NCI-H2081 (cell line): Measurements from ENCODE around the gene ATXN2.
"Not testable (repeated sequence)": the region's sequence is repeated elsewhere in the genome, so short reads cannot be mapped to it uniquely, and the experiment has no call there.

ENCODE experiments used
- DNase-seq, 2 experiments: peaks; one replicate each; lab custom pipeline; 2025; lab: John Stamatoyannopoulos, UW

ATXN2 gene

DNA sequence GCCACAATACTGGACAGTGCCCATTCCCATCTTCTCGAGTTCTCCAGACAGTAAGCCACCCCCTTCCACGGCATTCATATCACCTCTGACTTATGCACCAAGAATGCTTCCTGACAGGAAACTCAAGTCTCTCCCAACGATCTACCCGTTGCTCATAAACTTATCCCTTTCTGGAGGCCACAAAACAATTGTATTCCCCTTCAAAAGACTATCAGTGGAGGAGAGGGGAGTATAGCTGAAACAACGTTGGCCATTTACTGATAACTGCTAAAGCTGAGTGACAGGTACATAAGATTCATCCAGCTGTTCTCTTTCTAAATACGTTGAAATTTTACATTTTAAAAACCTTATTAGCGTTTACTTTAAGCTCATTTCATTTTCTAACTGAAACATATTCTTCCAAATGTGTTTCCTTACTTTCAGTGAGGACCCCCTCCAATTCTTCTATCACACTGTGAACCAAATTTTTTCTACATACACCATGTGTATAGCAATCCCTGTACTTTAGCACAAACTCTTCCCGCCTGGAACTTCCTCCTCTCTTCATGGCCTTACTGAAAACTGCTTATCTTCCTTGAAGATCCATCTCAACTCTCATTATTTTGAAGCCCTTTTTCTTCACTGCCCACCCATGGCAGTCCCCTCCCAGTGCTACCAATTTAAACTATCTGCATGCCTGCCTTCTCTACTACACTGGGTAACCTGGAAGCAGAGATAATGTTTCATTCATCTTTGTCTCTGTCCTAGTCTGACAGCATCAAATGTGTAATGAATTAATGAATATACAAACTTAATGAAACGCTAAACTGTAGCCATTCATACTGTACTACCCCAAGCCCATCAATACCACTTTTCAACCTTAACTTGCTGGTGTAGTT, 28.8 kb downstream of the ATXN2 start:
- DNase-seq, result no peak

DNA sequence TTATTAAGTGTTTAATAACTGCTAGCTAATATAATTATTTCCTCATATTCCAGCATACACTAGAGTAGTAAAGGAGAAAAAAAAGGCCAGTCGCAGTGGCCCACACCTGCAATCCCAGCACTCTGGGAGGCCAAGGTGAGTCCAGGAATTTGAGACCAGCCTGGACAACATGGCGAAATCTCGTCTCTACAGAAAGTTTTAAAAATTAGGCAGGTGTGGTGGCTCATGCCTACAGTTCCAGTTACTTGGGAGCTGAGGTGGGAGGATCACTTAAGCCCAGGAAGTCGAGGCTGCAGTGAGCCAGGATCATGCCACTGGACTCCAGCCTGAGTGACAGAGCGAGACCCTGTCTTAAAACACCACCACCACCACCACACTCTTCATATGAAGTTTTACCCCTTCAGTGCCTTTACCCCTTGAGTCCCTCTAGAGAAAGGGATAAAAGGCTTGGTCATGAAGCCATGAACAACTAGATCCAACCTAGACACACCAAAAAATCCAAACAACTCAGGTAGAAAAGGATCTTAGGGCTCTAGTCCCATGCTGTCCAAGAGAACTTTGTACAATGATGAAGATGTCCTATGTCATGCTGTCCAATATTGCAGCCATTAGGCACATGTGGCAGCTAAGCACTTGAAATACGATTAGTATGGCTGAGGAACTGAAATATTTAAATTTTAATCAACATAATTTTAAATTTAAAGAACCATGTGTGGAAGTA, 29.6 kb downstream of the ATXN2 start:
- no peak for DNase-seq

DNA sequence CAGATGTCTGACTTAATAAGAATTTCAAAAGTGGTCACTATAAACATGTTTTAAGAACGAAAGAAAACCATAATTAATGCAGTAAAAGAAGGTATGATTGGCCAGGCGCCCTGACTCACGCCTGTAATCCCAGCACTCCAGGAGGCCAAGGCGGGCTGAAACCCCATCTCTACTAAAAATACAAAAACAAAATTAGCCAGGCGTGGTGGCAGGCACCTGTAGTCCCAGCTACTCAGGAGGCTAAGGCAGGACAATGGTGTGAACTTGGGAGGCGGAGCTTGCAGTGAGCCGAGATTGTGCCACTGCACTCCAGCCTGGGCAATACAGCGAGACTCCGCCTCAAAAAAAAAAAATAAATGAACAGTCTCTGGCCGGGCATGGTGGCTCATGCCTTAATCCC, 38.3 kb downstream of the ATXN2 start:
- DNase-seq, result not testable (repeated sequence)

DNA sequence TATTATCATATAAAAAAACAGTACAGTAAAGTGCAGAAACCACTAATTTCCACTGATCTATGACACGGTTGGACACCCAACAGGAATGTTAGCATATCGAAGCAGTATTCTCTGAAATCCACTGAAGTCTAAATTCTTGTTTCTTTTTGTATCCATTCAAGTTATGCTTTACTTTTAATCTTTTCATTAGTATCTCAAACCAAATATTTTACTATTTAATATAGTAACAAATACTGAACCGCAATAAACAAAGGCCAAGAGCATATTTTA, 41.1 kb downstream of the ATXN2 start:
- no peak for DNase-seq

DNA sequence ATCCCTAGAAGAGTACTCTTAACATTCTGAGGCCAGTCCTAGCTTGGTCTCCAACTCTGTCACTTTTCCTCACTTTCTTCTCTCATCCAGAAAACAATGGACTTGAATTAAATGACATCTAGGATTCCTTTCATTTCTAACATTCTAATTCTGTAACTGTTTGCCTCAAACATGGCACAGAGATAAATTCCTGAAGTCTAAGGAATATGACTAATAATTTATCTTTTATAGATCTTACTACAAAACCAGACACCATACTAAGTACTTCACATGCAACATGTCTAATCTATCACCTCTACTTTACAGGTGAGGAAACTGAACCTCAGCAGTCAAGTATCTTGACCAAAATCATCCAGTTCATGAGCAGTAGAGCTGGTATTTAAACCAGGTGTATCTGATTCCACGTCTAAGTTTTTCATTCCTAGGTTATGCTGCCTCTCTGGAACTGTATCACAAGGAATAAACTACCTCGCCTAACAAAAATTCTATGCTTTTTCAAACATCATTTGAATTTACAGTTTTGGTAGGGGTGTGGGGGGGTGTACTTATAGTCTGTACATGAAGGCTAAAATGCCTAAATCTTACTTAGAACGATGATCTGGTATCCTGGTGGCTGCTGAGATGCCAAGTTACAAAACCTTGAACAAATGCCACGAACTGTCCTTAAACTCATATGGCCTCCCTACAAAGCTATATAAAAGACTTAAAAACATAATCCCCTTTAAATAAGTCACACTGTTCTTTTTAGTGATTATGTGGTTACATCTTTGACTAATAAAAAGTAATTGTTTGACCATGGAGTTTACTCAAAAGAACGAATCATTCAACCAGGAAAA, 41.6 kb downstream of the ATXN2 start:
- DNase-seq, result no peak

DNA sequence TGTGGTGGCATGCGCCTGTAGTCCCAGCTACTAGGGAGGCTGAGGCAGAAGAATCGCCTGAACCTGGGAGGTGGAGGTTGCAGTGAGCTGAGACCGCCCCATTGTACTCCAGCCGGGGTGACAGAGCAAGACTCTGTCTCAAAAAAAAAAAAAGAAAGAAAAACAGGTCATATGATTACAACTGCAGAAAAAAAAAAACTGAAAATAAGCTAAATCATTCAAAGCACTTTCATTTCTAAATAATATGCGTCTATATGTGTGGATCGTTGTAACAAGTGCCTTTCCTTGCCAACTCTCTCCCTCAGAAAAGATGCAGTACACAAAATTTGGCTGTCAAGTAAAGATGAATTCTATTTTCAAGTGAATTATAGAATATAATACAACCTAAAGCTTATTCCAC, 42.4 kb downstream of the ATXN2 start:
- DNase-seq, result no peak

DNA sequence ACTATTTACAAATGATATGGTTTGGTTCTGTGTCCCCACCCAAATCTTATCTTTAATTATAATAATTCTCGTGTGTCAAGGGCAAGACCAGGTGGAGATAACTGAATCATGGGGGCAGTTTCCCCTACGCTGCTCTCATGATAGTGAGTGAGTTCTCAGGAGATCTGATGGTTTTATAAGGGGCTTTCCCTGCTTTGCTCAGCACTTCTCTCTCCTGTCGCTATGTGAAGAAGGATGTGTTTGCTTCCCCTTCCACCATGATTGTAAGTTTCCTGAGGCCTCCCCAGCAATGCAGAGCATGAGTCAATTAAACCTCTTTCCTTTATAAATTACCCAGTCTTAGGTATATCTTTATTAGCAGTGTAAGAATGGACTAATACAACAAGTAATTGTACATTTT, 43.8 kb downstream of the ATXN2 start:
- not testable (repeated sequence) for DNase-seq

DNA sequence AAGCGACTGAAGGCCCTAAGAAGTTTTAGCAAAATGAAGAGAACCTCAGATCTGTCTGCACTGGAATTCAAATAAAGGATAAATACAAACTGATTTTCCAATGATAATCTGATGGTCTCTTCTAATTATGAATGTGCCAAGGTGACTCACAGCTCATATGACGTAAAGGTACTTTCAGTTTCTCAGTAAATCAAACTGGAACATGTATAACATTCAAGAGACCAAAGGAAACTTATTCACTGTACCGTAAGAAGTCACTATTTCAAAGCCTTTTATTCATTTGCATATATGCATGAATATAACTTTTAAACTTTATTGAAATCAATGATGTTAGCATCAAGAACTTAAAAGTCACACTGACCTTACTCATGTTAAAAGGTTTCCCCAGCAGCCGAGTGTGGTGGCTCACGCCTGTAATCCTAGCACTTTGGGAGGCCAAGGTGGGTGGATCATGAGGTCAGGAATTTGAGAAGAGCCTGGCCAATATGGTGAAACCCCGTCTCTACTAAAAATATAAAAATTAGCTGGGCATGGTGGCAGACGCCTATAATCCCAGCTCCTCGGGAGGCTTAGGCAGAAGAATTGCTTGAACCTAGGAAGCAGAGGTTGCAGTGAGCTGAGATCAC, 52.2 kb downstream of the ATXN2 start:
- DNase-seq, result no peak

DNA sequence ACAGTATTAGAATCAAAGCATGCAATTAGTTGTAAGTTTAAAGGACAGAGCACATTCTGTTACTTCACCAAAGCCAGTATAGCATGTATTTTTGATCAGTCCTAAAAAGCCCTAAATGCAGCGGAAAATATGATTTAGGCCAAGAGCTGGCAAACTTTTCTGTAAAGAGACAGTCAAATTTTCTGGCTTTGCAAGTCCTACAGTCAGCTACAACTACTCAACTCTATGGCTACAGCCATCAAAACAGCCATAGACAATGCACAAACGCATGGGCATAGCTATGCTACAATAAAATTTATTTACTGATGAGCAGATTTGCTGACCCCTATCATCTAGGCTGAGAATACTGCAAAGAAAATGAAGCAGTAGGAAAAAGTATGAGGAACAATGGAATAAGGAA, 52.9 kb downstream of the ATXN2 start:
- DNase-seq, result no peak

DNA sequence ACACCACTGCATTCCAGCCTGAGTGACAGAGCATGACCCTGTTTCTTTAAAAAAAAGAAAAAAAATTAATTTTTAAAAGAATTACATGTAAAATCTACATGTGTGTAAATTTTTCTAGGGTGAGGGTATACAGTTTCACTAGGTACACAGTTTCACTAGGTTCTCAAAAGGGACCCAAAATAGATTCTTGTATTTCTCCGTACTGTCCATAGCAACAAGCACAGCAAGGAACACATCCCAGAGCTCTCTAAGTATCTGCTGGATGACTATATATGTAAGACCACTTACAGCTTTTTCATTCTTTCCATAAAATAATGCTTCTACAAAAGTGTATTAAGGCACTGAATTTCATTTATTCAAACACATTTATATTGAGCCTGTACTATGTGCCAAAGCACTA, 55.1 kb downstream of the ATXN2 start:
- no peak for DNase-seq

DNA sequence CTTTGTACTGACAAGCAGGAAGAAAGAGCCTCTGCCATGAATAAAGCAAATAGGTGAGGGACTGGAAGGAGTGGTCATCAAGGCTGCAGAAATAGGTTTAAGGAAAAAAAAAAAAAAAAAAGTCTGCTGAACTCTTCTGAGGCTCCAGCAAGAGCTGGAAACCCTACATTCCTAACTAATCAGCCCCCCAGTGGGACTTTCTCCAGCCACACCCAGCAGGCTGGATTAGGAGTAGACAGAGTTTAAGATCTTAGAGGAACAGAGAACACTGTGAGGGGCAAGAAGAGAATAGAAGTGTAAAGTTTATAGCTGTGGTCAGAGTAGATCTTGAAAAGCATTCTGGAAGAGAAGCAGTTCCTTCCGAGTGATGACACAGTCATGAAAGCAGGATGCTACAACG, 66.4 kb downstream of the ATXN2 start:
- DNase-seq, result no peak

DNA sequence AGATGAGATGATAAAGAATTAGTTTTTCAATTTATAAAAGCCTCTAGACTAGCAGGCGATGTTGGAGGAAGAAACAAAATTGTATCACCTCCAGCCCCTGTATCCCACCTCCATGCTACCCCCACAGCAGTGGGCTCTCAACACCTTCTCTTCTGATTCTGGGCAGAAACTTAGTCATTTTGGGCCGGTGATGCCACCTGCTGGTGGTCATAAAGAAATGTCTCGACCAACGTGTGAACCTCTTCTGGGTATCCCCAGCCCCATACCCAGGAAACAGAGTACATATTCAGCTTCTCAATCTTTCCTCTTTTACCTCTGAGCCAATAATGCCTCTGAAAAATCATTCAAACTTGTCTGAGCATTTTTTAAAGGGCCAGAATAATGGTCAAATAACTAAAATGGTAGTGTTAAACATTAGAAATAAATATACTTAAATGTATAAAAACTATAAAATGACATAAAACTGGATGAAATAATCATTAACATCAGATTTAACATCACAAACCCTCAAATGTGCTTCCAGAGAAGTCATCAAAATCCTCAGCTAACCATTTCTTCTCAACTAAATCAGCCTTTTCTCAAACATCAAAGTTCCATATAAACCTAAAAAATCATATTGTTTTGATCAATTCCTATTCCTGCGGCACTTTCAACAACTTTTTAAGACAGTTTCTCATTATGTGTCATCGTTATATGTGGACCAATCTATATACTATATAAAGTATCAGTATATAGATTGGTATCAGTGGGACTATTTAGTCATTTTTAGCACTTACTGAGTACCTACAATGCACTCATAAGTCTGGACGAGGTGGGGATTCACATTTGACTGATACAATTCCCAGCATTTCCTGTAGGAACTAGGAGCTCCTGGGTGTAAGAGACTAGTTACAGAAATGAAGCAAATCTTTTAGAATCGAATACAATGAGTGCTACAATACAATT, 69.4 kb downstream of the ATXN2 start:
- DNase-seq, result peak; percentile 49 to 52

DNA sequence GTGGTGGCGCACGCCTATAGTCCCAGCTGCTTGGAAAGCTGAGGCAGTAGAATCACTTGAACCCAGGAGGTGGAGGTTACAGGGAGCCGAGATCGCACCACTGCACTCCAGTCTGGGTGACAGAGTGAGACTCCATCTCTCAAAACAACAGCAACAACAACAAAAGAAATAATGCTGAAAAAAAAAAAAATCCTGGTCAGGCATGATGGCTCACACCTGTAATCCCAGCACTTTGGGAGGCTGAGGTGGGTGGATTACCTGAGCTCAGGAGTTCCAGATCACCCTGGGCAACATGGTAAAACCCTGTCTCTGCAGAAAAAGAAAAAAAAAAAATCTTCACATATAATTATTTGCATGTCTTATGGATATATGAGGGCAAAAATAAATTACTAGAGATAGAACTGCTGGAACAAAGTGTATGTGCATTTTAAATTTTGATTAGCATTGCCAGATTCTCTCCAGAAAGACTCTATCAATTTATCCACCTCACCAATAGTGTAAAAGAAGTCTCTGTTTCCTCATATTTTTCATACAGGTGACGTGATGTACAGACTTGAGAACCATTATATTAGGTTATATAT, 75.4 kb downstream of the ATXN2 start:
- DNase-seq, result no peak

DNA sequence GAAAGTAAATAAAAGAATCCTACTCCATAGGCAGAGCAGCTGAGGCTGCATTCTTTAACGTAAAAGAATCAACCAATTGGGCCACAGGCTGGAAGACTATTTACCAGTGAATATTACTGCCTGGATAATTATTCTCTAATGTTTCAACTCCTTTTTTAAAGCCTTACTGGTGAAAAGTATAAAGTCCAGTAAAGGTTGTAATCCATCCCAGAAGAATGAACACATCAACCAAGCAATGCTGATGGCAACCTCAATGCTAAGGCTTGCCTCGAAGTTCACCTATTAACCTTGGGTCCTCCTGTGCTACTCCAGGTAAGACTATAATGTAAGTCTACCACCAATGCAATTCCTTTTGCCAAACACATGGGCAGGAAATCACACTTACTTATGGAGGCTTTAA, 77.3 kb downstream of the ATXN2 start:
- no peak for DNase-seq

DNA sequence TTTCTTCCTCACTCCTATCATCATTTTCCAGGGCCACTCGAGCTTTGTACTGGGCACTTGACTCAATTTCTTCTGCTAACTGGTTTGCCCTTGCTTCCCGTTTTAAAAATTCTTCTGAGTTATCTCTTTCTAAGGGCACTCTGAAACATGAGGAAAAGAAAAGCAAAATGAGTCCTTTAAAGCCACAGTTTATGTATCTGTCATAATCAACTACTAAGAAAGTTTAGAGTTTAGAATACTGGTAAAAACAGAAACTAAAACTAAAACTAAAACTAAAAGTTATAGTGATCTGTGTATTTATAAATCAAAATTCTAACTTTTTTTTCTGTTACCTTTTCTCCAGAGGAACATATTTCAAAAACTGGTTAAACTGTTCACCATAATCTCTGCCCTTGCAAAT, 79.2 kb downstream of the ATXN2 start:
- no peak for DNase-seq

DNA sequence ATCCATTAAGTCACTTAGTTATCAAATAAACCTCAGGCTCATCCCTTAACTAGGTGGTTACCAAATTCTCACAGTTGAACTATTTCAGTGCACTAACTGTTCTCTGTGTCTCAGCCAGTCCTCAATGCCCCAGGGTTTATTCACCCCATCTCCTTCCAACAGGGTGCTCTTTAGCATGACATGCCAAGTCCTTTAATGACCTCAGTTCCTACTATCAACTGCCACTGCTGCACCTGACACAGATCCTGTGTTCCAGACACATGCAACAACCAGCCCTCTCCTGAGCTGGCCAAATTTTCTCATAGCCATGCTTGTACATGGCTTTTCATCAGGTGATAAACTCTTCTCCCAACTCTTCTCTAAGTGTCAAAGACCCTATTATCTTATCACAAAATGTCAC, 80.0 kb downstream of the ATXN2 start:
- no peak for DNase-seq

DNA sequence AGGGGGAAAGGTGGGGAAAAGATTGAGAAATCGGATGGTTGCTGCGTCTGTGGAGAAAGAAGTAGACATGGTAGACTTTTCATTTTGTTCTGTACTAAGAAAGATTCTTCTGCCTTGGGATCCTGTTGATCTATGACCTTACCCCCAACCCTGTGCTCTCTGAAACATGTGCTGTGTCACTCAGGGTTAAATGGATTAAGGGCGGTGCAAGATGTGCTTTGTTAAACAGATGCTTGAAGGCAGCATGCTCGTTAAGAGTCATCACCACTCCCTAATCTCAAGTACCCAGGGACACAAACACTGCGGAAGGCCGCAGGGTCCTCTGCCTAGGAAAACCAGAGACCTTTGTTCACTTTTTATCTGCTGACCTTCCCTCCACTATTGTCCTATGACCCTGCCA, 91.4 kb downstream of the ATXN2 start:
- DNase-seq, result not testable (repeated sequence)

DNA sequence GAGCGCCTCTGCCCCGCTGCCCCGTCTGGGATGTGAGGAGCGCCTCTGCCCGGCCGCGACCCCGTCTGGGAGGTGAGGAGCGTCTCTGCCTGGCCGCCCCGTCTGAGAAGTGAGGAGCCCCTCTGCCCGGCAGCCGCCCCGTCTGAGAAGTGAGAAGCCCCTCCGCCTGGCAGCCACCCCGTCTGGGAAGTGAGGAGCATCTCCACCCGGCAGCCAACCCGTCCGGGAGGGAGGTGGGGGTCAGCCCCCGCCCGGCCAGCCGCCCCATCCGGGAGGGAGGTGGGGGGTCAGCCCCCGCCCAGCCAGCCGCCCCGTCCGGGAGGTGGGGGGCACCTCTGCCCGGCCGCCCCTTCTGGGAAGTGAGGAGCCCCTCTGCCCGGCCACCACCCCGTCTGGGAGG, 91.9 kb downstream of the ATXN2 start:
- not testable (repeated sequence) for DNase-seq

DNA sequence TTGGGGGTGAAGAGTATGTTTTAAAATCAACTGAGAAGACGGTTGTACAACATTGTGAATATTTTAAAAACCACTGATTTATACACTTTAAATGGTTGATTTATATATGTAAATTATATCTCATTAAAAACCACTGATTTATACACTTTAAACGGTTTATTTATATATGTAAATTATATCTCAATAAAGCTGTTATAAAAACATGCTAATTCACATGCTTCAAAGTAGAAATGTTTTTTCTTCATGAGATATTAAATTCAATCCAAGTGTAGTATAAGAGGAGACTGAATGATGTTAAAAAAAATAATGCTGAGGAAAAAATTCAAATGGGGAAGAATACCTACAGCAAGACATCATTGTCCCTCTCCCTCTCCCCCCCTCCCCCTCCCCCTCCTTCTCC, 92.9 kb downstream of the ATXN2 start:
- no peak for DNase-seq

DNA sequence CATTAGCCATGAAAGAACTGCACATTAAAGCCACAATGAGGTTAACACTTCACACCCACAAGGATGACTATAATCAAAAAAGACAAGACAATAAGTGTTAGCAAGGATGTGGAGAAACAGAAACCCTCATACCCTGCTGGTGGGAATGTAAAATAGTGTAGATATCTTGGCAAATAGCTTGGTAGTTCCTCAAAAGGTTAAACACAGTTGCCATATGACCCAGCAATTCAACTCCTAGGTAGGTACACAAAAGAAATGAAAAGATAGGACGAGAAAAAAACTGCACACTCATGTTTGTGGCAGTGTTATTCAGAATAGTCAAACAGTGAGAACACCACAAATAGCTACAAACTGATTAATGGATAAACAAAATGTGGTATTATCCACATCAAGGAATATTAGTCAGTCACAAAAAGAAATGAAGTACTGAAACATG, 93.5 kb downstream of the ATXN2 start:
- no peak for DNase-seq

DNA sequence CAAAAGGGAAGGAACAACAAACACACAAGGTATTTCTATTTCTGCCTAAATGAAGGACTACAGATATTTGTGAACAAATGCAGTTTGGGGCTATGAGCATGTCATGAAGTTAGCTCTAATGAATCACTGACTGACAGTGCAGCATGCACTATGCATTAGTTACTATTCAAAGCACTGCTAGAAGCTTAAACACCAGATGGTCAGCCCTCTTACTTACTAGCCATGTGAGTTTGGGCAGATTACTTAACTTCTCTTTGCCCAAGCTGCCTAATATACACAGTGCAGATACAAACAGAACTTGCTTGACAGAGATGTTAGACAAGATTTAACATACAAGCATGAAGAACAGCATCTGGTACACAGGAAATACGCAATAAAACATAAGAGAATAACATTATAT, 96.0 kb downstream of the ATXN2 start:
- no peak for DNase-seq
